HEK293 (cell line): ENCODE measurements around the gene PTPRN2.

Source experiments
- ZNF121 ChIP-seq: fragments of 450-650 bp; formaldehyde crosslinking; IDR thresholded peaks from 2 replicates; pipeline ENCODE4 v1.5.1; 2016; ENCODE audit warnings: missing biosample characterization, missing genetic modification characterization
- ZNF510 ChIP-seq: fragments of 450-650 bp; formaldehyde crosslinking; IDR thresholded peaks from 2 replicates; pipeline ENCODE4 v1.5.1; 2018; ENCODE audit warnings: mild to moderate bottlenecking, missing genetic modification characterization, missing biosample characterization; ENCODE audit not compliant: insufficient replicate concordance
- ZNF629 ChIP-seq: fragments of 450-650 bp; formaldehyde crosslinking; IDR thresholded peaks from 2 replicates; pipeline ENCODE4 v1.5.1; 2017; ENCODE audit warnings: missing biosample characterization, missing genetic modification characterization
- ZNF776 ChIP-seq: fragments of 450-650 bp; formaldehyde crosslinking; IDR thresholded peaks from 2 replicates; pipeline ENCODE4 v1.5.0; 2017; ENCODE audit warnings: missing biosample characterization, missing genetic modification characterization, borderline replicate concordance
- ZNF777 ChIP-seq: fragments of 450-650 bp; formaldehyde crosslinking; IDR thresholded peaks from 2 replicates; pipeline ENCODE4 v1.5.1; 2017; ENCODE audit warnings: missing biosample characterization, missing genetic modification characterization, borderline replicate concordance

GRCh38 chr7:158120716-158121115 lies 466.9 kb downstream of the PTPRN2 start:
- no peak for TF ChIP-seq ZNF629 (tag by site-specific recombination)
- TF ChIP-seq ZNF121 (tag by site-specific recombination) = no peak
- no peak for TF ChIP-seq ZNF777 (tag by site-specific recombination)
- TF ChIP-seq ZNF776 (tag by site-specific recombination) = no peak
- TF ChIP-seq ZNF510 (tag by site-specific recombination) = no peak
